ENCODE data around the gene ARHGAP10. TPM values are rescaled to one million over a fixed set of nuclear protein-coding genes. Genes with fewer than 3 reads are reported as not detected.

The ARHGAP10 gene
- total RNA-seq, 1 experiment from 2014 or later = 11.7 TPM

- intact Hi-C loops (cut with micrococcal nuclease; ENCODE audit: unreplicated experiment) (no loop called here), in situ Hi-C loops (cut with HindIII; ENCODE audit: low pct_unique_long_range_greater_than_20kb, low sequenced_read_pairs) (no loop called here)
- POLR2A ChIA-PET = no interaction called here
- CTCF ChIA-PET = no interaction called here
- Histone ChIP-seq H3K36me3 (ENCODE audit: control insufficient read depth, insufficient read depth, low read length) (0 out of 2 replicates have a peak, but pooled peaks cover 3% of the 10 kb centered on the region), H3K9me3 (ENCODE audit: control insufficient read depth, insufficient read depth, low read depth, low read length) (no peaks in the 10 kb centered on the region), H3K27me3 (ENCODE audit: control insufficient read depth, insufficient read depth, low read length) (no peaks in the 10 kb centered on the region), H3K4me1 (ENCODE audit: control insufficient read depth, insufficient read depth, low read length) (peaks cover 4% of the 10 kb centered on the region; the same call in 1 of the 2 replicates), H3K27ac (ENCODE audit: low read length) (no peak overlapping the region), H3K4me3 (ENCODE audit: low read depth in 2 of 2, low read length in 2 of 2) (no peak overlapping the region)
- ATAC-seq = no peak
- DNase-seq (ENCODE audit: low read depth, low spot score) = no peak
- BruUV-seq (replicated peaks) = no TSS peak
- TF ChIP-seq POLR2AphosphoS5 (IDR thresholded peaks at IDR 0.05; ENCODE audit: low read depth, low read length) (no peak), SIN3A (IDR thresholded peaks at IDR 0.05; ENCODE audit: borderline replicate concordance, insufficient read depth, low read depth, low read length) (no peak), REST (IDR thresholded peaks at IDR 0.05; ENCODE audit: insufficient read depth in 1 of 2, low read depth in 2 of 2, low read length in 1 of 2) (no peak), TCF7L2 (IDR thresholded peaks at IDR 0.05; ENCODE audit: low read depth, low read length) (no peak)
- TF ChIP-seq, protein P1, sequence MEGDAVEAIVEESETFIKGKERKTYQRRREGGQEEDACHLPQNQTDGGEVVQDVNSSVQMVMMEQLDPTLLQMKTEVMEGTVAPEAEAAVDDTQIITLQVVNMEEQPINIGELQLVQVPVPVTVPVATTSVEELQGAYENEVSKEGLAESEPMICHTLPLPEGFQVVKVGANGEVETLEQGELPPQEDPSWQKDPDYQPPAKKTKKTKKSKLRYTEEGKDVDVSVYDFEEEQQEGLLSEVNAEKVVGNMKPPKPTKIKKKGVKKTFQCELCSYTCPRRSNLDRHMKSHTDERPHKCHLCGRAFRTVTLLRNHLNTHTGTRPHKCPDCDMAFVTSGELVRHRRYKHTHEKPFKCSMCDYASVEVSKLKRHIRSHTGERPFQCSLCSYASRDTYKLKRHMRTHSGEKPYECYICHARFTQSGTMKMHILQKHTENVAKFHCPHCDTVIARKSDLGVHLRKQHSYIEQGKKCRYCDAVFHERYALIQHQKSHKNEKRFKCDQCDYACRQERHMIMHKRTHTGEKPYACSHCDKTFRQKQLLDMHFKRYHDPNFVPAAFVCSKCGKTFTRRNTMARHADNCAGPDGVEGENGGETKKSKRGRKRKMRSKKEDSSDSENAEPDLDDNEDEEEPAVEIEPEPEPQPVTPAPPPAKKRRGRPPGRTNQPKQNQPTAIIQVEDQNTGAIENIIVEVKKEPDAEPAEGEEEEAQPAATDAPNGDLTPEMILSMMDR (IDR thresholded peaks at IDR 0.05) = no peak
Measured at GRCh38 chr4:147689067-147689466, 42.8 kb upstream of the ARHGAP10 start.

DNA sequence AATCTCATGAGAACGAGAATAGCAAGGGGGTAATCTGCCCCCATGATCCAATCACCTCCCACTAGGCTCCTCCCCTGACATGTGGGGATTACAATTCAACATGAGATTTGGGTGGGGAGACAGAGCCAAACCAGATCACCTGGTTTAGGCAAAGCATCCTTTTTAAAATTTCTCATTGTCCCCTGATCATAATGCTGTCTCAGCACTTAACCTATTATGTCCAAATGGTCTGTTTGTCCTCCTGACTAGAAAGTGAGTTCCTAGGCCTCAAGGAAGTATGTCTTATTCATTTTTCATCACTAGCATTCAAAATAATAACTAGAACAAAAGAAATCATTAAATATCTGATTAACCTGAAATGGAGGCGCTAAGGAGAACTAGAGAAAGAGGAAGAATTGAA, 40.1 kb upstream of the ARHGAP10 start:
- Histone ChIP-seq H3K36me3 (ENCODE audit: control insufficient read depth, insufficient read depth, low read length) (no peaks in the 10 kb centered on the region), H3K4me1 (ENCODE audit: control insufficient read depth, insufficient read depth, low read length) (no peaks in the 10 kb centered on the region), H3K9me3 (ENCODE audit: control insufficient read depth, insufficient read depth, low read depth, low read length) (no peaks in the 10 kb centered on the region), H3K27ac (ENCODE audit: low read length) (no peak overlapping the region), H3K4me3 (ENCODE audit: low read depth in 2 of 2, low read length in 2 of 2) (no peak overlapping the region), H3K27me3 (ENCODE audit: control insufficient read depth, insufficient read depth, low read length) (no peaks in the 10 kb centered on the region)
- intact Hi-C loops (cut with micrococcal nuclease; ENCODE audit: unreplicated experiment) (loop anchor here (5.0 kb wide), 1 partner anchor 175 kb away; no protein-coding TSS in a partner anchor), in situ Hi-C loops (cut with HindIII; ENCODE audit: low pct_unique_long_range_greater_than_20kb, low sequenced_read_pairs) (no loop called here)
- ChIA-PET CTCF (interaction anchor here (0.6 to 1.4 kb wide), 2 partner anchors 30 to 175 kb away, joined by 3 read pairs; no protein-coding TSS in a partner anchor), POLR2A (no interaction called here)
- TF ChIP-seq TCF7L2 (IDR thresholded peaks at IDR 0.05; ENCODE audit: low read depth, low read length) (no peak), SIN3A (IDR thresholded peaks at IDR 0.05; ENCODE audit: borderline replicate concordance, insufficient read depth, low read depth, low read length) (no peak), POLR2AphosphoS5 (IDR thresholded peaks at IDR 0.05; ENCODE audit: low read depth, low read length) (no peak)
- TF ChIP-seq, protein P1 (IDR thresholded peaks at IDR 0.05) = no peak
- no peak for DNase-seq (ENCODE audit: low read depth, low spot score)
- ATAC-seq = no peak
- no TSS peak for BruUV-seq (replicated peaks)

Data from Panc1 (cell line).